ENCODE results near the gene PBX3.

DNA sequence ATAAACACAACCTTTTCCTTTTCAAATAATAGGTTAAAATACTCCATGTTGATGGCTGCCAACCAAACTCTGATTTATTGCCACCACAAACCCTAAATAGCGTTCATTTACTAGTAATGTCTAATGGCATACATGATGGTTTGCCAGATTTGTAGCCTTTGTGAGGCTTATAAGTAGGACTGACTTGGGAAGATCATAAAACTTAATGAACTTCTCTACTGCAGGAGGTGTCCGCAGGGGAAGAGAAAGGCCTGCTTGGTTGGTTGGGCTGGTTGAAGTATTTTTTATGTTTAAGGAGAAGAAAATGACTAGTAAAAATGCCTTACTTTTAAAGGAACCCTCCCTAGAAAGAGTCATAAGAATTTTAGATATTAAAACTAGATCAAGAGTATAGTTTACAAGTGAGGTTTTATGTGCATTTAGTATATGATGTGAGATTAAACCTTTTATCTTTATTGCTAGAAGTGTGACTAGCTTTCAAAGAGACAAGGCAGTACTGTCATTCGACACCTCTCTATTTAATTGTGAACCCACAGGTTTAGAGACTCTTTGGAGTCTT is 5.0 kb downstream of the PBX3 start:
- no peak for TF ChIP-seq CTCF (conservative IDR thresholded peaks at IDR 0.05 in 1 of 2, IDR thresholded peaks at IDR 0.05 in 1 of 2; ENCODE audit: low read depth in 1 of 2, low read length in 2 of 2)
- TF ChIP-seq EZH2 (IDR thresholded peaks at IDR 0.05; ENCODE audit: low read length, missing control alignments), result no peak
